GM18951 (cell line): ENCODE data around the gene CNBP.
"Not testable (repeated sequence)": the region's sequence is repeated elsewhere in the genome, so short reads cannot be mapped to it uniquely, and the experiment has no call there.

Experiments
- POLR2A ChIP-seq: IDR thresholded peaks from 4 replicates; pipeline ENCODE4 v1.6.1; 2011; ENCODE audit warnings: mild to moderate bottlenecking; ENCODE audit not compliant: insufficient read length, insufficient read depth; ENCODE audit errors: extremely low read depth
- in situ Hi-C: fragments of 300-500 bp; cut with MboI; formaldehyde crosslinking; loops from one replicate; pipeline ENCODE4 v1.12.0; 2022; ENCODE audit warnings: low sequenced_read_pairs, mixed read lengths, inconsistent platforms; ENCODE audit not compliant: unreplicated experiment

Gene CNBP

DNA sequence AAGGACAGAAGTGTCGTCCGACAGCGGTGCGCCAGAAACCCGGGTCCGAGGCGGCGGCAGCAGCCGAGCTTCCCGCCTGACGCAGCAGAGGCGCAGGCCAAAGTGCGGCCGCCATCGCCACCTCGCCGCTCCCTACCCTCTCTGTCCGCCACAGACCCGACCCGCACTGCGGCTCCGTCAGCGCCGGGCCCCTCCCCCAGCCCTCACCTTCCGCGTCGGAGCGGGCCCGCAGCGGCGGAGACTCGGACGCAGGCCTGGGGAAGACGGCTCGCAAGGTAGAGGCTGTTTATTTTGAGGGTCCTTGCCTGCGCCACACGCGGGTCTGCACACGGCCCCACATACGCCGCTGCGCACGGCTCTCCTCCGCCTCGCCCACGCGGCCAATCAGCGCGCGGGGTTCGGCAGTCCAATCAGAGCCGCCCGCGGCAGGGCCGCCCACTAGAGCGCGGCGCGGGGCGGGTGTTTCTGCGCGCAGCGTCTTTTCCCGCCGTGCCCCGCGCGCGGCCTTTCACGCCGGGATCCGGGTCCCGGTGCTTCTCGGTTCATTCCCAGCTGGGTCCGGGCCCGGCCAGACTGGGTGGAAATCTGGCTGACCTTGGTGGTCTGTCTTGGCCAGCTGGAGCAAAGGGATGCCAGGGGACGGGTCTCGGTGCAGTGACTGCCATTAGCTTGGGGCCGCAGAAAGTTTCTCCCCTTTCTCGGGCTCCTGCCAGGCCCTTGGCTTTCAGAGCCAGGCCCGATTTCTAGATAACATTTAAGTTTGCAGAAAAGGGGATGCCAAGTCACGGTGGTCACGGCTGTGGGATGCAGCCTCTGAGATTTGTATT, at the start of gene CNBP:
TSS of gene CNBP (minus strand) at position 328 of the 827 bp plus-strand sequence. CDS start 12,139 bp downstream, outside the sequence.
- in situ Hi-C loops: no loop called here
- TF ChIP-seq POLR2A: peak; percentile 92

GRCh38 chr3:129231331-129232119, 47.8 kb upstream of the CNBP start:
- in situ Hi-C loops: no loop called here
- no peak for TF ChIP-seq POLR2A

GRCh38 chr3:129230311-129231019, 46.8 kb upstream of the CNBP start:
- in situ Hi-C loops: no loop called here

GRCh38 chr3:129228891-129229585, 45.3 kb upstream of the CNBP start:
- in situ Hi-C loops: no loop called here

More at GRCh38 chr3:129230311-129231019, 46.8 kb upstream of the CNBP start:
- TF ChIP-seq POLR2A: no peak

DNA sequence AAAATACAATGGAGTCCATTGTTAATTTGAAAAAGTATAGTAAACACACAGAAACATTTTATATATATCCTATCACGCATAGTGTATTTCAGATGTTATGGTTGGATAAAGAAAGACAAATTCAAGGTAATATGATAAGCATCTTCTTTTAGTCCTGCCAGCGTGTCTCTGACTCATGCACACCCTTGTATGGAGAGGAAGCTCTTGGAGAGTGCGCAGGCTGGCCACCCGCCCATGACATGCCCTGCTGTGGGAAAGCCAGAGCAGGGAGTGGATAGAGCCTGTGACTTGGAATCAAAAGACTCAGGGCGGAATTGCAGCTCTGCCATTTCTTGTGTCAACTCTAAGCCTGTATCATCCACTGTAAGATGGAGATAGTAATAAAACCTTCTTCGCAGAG, 42.7 kb upstream of the CNBP start:
- in situ Hi-C loops: no loop called here
- no peak for TF ChIP-seq POLR2A

More at GRCh38 chr3:129228891-129229585, 45.3 kb upstream of the CNBP start:
- TF ChIP-seq POLR2A: no peak

DNA sequence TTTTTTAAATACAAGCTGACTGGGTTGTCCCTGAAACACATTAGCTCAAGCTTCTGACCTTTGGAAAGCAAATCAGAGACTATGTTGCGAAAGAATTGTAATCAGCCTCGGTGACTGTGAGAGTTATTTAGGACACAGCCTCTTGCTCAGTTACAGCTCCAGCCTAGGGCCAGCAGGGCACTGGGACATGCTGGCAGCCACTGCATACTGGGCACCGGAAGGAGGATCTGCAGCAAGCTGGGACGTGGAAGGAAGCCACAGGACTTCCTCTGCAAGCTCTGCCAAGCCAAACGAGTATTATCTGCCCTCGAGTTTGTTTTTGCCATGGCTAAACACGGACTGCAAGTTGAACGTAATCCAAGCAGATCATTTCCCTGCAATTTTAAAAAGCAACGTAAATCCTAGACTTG, 41.3 kb upstream of the CNBP start:
- no peak for TF ChIP-seq POLR2A
- in situ Hi-C loops: no loop called here

GRCh38 chr3:129224387-129224786, 40.7 kb upstream of the CNBP start:
- in situ Hi-C loops: not testable (repeated sequence)

GRCh38 chr3:129218742-129219141, 35.0 kb upstream of the CNBP start:
- in situ Hi-C loops: no loop called here
- no peak for TF ChIP-seq POLR2A

DNA sequence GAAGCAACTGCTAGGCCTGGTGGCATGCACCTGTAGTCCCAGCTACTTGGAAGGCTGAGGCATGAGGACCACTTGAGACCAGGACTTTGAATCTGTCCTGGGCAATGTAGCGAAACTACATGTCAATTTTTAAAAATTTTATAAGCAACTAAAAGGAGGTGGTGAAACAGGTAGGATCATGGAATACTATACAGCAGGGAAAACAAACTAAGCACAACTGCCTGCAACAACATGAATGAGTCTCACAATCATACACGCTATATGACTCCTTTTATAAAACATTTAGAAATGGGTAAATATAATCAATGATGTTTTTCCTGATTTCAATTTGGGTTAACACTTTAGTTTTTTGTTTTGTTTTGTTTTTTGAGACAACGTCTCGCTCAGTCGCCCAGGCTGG, 29.5 kb upstream of the CNBP start:
- TF ChIP-seq POLR2A: no peak
- in situ Hi-C loops: no loop called here

GRCh38 chr3:129211772-129212171, 28.1 kb upstream of the CNBP start:
- TF ChIP-seq POLR2A: no peak
- in situ Hi-C loops: no loop called here

DNA sequence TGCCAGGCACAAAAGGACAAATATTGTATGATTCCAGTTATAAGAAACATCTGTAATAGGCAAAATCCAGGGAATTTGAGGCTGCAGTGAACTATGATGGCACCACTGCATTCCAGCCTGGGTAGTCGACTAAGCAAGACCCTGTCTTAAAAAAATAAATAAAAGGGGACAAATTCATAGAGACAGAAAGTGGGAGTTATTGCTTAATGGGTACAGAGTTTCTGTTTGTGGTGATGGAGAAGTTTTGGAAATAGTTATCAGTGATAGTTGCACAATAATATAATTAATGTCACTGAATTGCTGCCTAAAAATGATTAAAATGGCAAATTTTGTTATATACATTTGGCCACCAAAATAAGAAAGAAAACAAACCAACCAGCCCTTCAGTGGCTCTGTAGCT, 27.6 kb upstream of the CNBP start:
- TF ChIP-seq POLR2A: no peak
- in situ Hi-C loops: no loop called here

DNA sequence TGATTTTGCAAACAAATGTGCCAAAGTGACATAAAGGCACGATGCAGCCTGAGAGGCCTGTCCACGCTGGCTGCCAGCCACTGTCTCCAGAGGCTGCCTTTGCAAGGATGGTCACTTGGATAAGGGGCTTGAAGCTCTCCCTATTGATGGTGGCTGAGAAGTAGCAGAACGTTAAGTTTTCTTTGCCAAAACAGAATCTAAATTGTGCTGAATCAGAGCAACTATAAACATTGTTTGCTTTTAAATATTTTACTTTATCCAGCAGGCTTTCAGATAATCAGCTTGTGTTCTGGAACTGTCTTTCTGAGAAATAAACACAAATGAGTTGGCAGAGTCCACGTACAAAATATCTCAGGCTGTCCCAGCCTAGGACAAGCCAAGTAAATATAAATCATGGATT, 23.8 kb upstream of the CNBP start:
- in situ Hi-C loops: no loop called here
- no peak for TF ChIP-seq POLR2A

DNA sequence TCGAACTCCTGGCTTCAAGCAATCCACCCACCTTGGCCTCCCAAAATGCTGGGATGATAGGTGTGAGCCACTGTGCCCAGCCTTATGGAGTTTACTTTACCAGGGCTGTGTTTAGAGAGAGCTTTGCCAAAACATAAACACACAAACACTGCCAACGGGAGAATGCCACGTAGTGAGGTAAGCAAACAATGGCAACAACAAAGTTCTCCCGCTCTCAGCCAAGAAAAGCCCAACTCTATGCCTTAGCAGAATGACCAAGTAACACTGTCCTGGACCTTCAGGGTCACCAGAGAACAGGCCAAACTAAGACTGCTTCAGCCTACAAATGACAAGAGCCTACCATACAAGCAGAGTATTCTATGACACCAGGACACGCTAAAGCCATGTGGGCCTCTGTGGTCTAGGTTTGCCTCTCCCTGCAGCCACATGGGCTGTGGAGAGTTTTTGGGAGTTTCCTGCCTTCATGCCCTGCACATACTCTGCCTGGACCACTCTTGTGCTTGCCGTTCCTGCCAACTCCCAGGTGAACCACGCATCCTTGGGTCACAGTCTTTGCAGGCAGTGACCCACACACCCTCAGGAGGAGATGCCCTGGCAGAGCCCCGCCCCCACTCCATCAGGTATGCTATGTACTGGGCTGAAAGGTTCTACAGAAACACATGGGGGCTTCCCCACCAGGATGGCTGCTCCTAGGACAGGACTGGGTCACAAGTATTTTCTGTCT, 21.6 kb upstream of the CNBP start:
- in situ Hi-C loops: no loop called here
- TF ChIP-seq POLR2A: no peak
